Measurements from ENCODE around the gene DGKI.

- no peak for TF ChIP-seq EZH2 (IDR thresholded peaks at IDR 0.05; ENCODE audit: low read depth)
- TF ChIP-seq, protein P1, sequence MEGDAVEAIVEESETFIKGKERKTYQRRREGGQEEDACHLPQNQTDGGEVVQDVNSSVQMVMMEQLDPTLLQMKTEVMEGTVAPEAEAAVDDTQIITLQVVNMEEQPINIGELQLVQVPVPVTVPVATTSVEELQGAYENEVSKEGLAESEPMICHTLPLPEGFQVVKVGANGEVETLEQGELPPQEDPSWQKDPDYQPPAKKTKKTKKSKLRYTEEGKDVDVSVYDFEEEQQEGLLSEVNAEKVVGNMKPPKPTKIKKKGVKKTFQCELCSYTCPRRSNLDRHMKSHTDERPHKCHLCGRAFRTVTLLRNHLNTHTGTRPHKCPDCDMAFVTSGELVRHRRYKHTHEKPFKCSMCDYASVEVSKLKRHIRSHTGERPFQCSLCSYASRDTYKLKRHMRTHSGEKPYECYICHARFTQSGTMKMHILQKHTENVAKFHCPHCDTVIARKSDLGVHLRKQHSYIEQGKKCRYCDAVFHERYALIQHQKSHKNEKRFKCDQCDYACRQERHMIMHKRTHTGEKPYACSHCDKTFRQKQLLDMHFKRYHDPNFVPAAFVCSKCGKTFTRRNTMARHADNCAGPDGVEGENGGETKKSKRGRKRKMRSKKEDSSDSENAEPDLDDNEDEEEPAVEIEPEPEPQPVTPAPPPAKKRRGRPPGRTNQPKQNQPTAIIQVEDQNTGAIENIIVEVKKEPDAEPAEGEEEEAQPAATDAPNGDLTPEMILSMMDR (conservative IDR thresholded peaks at IDR 0.05), result no peak
Observed at GRCh38 chr7:137881607-137882260, 35.0 kb upstream of the DGKI start.
